Colonic mucosa (tissue), 4 donors: ENCODE measurements around the gene SNCA. TPM values are rescaled to one million over a fixed set of nuclear protein-coding genes. Genes with fewer than 3 reads are reported as not detected.

Source experiments
- DNase-seq: peaks from one replicate; pipeline ENCODE4 v3.0.0-alpha.2; 2020
- H3K27ac ChIP-seq: fragments of 200-600 bp; one replicate; pipeline ENCODE4 v1.8.0; 2021
- H3K27me3 ChIP-seq: fragments of 200-600 bp; one replicate; pipeline ENCODE4 v1.8.0; 2021
- H3K36me3 ChIP-seq: fragments of 200-600 bp; one replicate; pipeline ENCODE4 v1.8.0; 2021
- H3K4me1 ChIP-seq: fragments of 200-600 bp; one replicate; pipeline ENCODE4 v1.8.0; 2021; ENCODE audit warnings: mild to moderate bottlenecking
- H3K4me3 ChIP-seq: fragments of 200-600 bp; one replicate; pipeline ENCODE4 v1.8.0; 2021
- H3K9ac ChIP-seq, 2 donors: one replicate each; pipeline ENCODE4 v1.7.0; 2013; ENCODE audit warnings: control low read depth in 2 of 2, low read depth in 2 of 2, low read length in 2 of 2
- H3K9me3 ChIP-seq: fragments of 200-600 bp; one replicate; pipeline ENCODE4 v1.8.0; 2021
- CTCF ChIP-seq: fragments of 200-600 bp; IDR thresholded peaks from one replicate; pipeline ENCODE4 v1.8.0; 2022; ENCODE audit warnings: antibody characterized with exemption, mild to moderate bottlenecking
- intact Hi-C: fragments of 100-400 bp; cut with DNase I; formaldehyde crosslinking; loops from one replicate; pipeline ENCODE4 v1.14.1; 2022
- total RNA-seq, 2 donors: library from RNA; stranded (reverse); fragmentation: NEBNext Ultra II Directional in 1 of 2; extraction: Animal tissue kit (Norgen Biotek cat#: 25700) in 1 of 2; gene quantifications; one replicate each; pipeline ENCODE4 v1.2.1, GENCODE V29; 2021
- donor health status: healthy.
- donor health status: DM: no; HTN: no; CAD: no.
- donor health status: DM: no; HTN: no; CAD: no.

The SNCA gene
- total RNA-seq, 2 donors from 2014 or later = 1.2 to 5.7 TPM

GRCh38 chr4:89803915-89804314 is 33.0 kb downstream of the SNCA start:
- no peaks in the 10 kb centered on the region for H3K4me1 ChIP-seq
- no peak overlapping the region for H3K4me3 ChIP-seq
- no peaks in the 10 kb centered on the region for H3K36me3 ChIP-seq
- no peak for TF ChIP-seq CTCF
- no peak overlapping the region for H3K27ac ChIP-seq
- no peaks in the 10 kb centered on the region for H3K9me3 ChIP-seq
- intact Hi-C loops = no loop called here
- DNase-seq = no peak
- no peak overlapping the region for H3K9ac ChIP-seq
- H3K27me3 ChIP-seq = no peaks in the 10 kb centered on the region

- DNase-seq = no peak
- Histone ChIP-seq H3K9ac (no peak overlapping the region), H3K4me3 (no peak overlapping the region), H3K27me3 (no peaks in the 10 kb centered on the region), H3K36me3 (no peaks in the 10 kb centered on the region), H3K27ac (no peak overlapping the region), H3K4me1 (no peaks in the 10 kb centered on the region), H3K9me3 (no peaks in the 10 kb centered on the region)
- intact Hi-C loops = no loop called here
- TF ChIP-seq CTCF = no peak
These were observed 33.9 kb downstream of the SNCA start for GRCh38 chr4:89803036-89803435.

GRCh38 chr4:89800527-89801103 is 36.3 kb downstream of the SNCA start:
- Histone ChIP-seq H3K9me3 (no peaks in the 10 kb centered on the region), H3K27ac (no peak overlapping the region), H3K9ac (no peak overlapping the region), H3K4me1 (no peaks in the 10 kb centered on the region), H3K27me3 (no peaks in the 10 kb centered on the region), H3K4me3 (no peak overlapping the region), H3K36me3 (no peaks in the 10 kb centered on the region)
- no peak for DNase-seq
- intact Hi-C loops = no loop called here
- TF ChIP-seq CTCF = no peak

GRCh38 chr4:89800012-89800516 is 36.9 kb downstream of the SNCA start:
- H3K9me3 ChIP-seq = no peaks in the 10 kb centered on the region
- no peak overlapping the region for H3K4me3 ChIP-seq
- H3K36me3 ChIP-seq = no peaks in the 10 kb centered on the region
- no peak overlapping the region for H3K27ac ChIP-seq
- intact Hi-C loops = no loop called here
- H3K9ac ChIP-seq = no peak overlapping the region
- no peak for DNase-seq
- no peaks in the 10 kb centered on the region for H3K4me1 ChIP-seq
- TF ChIP-seq CTCF = no peak
- no peaks in the 10 kb centered on the region for H3K27me3 ChIP-seq

GRCh38 chr4:89799071-89799470 is 37.9 kb downstream of the SNCA start:
- H3K27me3 ChIP-seq = no peaks in the 10 kb centered on the region
- intact Hi-C loops = no loop called here
- no peak overlapping the region for H3K27ac ChIP-seq
- H3K36me3 ChIP-seq = no peaks in the 10 kb centered on the region
- DNase-seq = no peak
- no peak overlapping the region for H3K4me3 ChIP-seq
- H3K9ac ChIP-seq = no peak overlapping the region
- no peaks in the 10 kb centered on the region for H3K9me3 ChIP-seq
- no peak for TF ChIP-seq CTCF
- no peaks in the 10 kb centered on the region for H3K4me1 ChIP-seq
